Neural crest cell (in vitro differentiated cells): ENCODE data around the gene KCNIP1. TPM values are rescaled to one million over a fixed set of nuclear protein-coding genes. Genes with fewer than 3 reads are reported as not detected.

Experiments used
- DNase-seq: peaks from one replicate; pipeline ENCODE4 v3.0.0; 2021; ENCODE audit warnings: low read depth, mixed read lengths, low spot score
- H3K27ac Mint-ChIP-seq: one replicate; pipeline ENCODE4 v1.8.0; 2021; ENCODE audit warnings: mild to moderate bottlenecking, mixed read lengths; ENCODE audit not compliant: unreplicated experiment
- H3K27me3 Mint-ChIP-seq: 2 replicates; pipeline ENCODE4 v1.8.0; 2021; ENCODE audit warnings: low read depth, mild to moderate bottlenecking, mixed read lengths
- H3K36me3 Mint-ChIP-seq: 2 replicates; pipeline ENCODE4 v1.8.0; 2021; ENCODE audit warnings: low read depth, mild to moderate bottlenecking, mixed read lengths
- H3K4me1 Mint-ChIP-seq: 2 replicates; pipeline ENCODE4 v1.8.0; 2021; ENCODE audit warnings: mixed read lengths
- H3K4me3 Mint-ChIP-seq: one replicate; pipeline ENCODE4 v1.8.0; 2021; ENCODE audit warnings: mild to moderate bottlenecking, mixed read lengths
- H3K9me3 Mint-ChIP-seq: 2 replicates; pipeline ENCODE4 v1.8.0; 2021; ENCODE audit warnings: mixed read lengths
- total RNA-seq: library from RNA; stranded (reverse); gene quantifications from 2 replicates; pipeline ENCODE4 v1.2.1, GENCODE V29; 2021
- TF ChIP-seq, protein P1 (sequence below): fragments of 200-600 bp; sonication (generic); conservative IDR thresholded peaks from 2 replicates; pipeline ENCODE4 v1.5.0; 2021; ENCODE audit warnings: antibody characterized with exemption, mild to moderate bottlenecking

KCNIP1 gene
- total RNA-seq, 1 donor from 2014 or later, result 0.96 TPM

DNA sequence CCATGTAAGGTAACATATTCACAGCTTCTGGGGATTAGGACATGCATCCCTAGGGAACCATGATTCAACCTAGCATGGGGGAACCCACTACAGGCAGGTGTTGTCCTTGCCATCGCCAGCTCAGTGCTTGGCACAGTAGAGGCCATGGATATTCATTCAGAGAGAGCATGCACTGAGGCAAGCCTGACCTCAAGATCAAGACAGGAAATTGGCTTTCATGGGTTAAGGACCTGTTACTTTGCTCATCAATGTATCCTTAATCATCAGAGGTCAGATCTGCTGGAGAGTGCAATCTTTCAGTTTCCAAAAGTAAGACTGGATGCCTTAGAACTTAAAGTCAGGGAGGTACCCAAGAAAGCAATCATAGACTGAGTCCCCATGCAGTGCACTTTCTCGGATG lies 84.0 kb downstream of the KCNIP1 start:
- no peak for DNase-seq
- Mint-ChIP-seq H3K27ac (no peak overlapping the region), H3K27me3 (peaks cover 12% of the 10 kb centered on the region)

GRCh38 chr5:170589643-170590042 lies 85.8 kb downstream of the KCNIP1 start:
- DNase-seq, result no peak
- Mint-ChIP-seq H3K4me1 (peaks cover 2% of the 10 kb centered on the region), H3K9me3 (no peaks in the 10 kb centered on the region), H3K36me3 (no peaks in the 10 kb centered on the region), H3K4me3 (no peak overlapping the region), H3K27ac (no peak overlapping the region), H3K27me3 (peaks cover 23% of the 10 kb centered on the region)
- TF ChIP-seq, protein P1, sequence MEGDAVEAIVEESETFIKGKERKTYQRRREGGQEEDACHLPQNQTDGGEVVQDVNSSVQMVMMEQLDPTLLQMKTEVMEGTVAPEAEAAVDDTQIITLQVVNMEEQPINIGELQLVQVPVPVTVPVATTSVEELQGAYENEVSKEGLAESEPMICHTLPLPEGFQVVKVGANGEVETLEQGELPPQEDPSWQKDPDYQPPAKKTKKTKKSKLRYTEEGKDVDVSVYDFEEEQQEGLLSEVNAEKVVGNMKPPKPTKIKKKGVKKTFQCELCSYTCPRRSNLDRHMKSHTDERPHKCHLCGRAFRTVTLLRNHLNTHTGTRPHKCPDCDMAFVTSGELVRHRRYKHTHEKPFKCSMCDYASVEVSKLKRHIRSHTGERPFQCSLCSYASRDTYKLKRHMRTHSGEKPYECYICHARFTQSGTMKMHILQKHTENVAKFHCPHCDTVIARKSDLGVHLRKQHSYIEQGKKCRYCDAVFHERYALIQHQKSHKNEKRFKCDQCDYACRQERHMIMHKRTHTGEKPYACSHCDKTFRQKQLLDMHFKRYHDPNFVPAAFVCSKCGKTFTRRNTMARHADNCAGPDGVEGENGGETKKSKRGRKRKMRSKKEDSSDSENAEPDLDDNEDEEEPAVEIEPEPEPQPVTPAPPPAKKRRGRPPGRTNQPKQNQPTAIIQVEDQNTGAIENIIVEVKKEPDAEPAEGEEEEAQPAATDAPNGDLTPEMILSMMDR, result no peak

More for the DNA sequence above, 84.0 kb downstream of the KCNIP1 start:
- H3K36me3 Mint-ChIP-seq, result no peaks in the 10 kb centered on the region
- H3K9me3 Mint-ChIP-seq, result no peaks in the 10 kb centered on the region
- no peak overlapping the region for H3K4me3 Mint-ChIP-seq
- peaks cover 12% of the 10 kb centered on the region for H3K4me1 Mint-ChIP-seq
- TF ChIP-seq, protein P1, result no peak

GRCh38 chr5:170590566-170590965 lies 86.7 kb downstream of the KCNIP1 start:
- TF ChIP-seq, protein P1, result no peak
- no peaks in the 10 kb centered on the region for H3K36me3 Mint-ChIP-seq
- no peak overlapping the region for H3K4me3 Mint-ChIP-seq
- H3K4me1 Mint-ChIP-seq, result no peaks in the 10 kb centered on the region
- DNase-seq, result no peak
- no peaks in the 10 kb centered on the region for H3K9me3 Mint-ChIP-seq
- peaks cover 23% of the 10 kb centered on the region for H3K27me3 Mint-ChIP-seq
- no peak overlapping the region for H3K27ac Mint-ChIP-seq

DNA sequence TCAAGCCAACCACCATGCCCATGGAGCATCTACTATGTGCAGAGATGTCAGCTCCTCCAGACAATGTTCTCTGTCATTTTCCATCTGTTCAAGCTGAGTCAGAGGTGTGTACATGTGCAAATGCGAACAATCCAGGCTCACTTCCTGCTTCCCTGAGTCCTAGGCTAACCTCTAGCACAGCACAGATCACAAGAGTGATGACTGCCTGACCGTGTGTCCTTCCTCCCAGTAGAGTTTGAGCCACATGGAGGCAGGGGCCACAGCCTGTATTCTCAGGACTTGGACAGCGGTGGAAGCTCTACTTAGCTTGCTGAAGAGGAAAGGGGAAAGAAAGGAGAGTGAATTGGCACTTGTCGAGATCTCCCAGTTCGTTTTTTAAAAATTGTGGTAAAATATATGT lies 87.2 kb downstream of the KCNIP1 start:
- Mint-ChIP-seq H3K4me1 (no peaks in the 10 kb centered on the region), H3K9me3 (no peaks in the 10 kb centered on the region), H3K36me3 (no peaks in the 10 kb centered on the region), H3K4me3 (no peak overlapping the region), H3K27ac (no peak overlapping the region), H3K27me3 (peaks cover 26% of the 10 kb centered on the region)
- no peak for DNase-seq
- TF ChIP-seq, protein P1, result no peak

GRCh38 chr5:170596482-170597044 lies 92.7 kb downstream of the KCNIP1 start:
- TF ChIP-seq, protein P1, result no peak
- no peak for DNase-seq
- Mint-ChIP-seq H3K36me3 (no peaks in the 10 kb centered on the region), H3K9me3 (no peaks in the 10 kb centered on the region), H3K27me3 (peaks cover 65% of the 10 kb centered on the region), H3K4me3 (no peak overlapping the region), H3K4me1 (peaks cover 28% of the 10 kb centered on the region), H3K27ac (no peak overlapping the region)
